H1 (cell line): ENCODE measurements around the gene HSD11B1L.

Experiments used
- BCL11A ChIP-seq, 2 experiments: IDR thresholded peaks; one replicate each; pipeline ENCODE4 v1.6.1; 2011; ENCODE audit warnings: low read depth in 2 of 2, low read length in 2 of 2, mild to moderate bottlenecking in 2 of 2
- CTCF ChIP-seq, 3 experiments: IDR thresholded peaks; 1 replicate in 2 of 3; 2 replicates in 1 of 3; pipeline versions ENCODE4 v1.5.1 to v1.6.1; 2011; ENCODE audit warnings: low read length in 3 of 3, mild to moderate bottlenecking in 3 of 3, inconsistent platforms in 2 of 3, low read depth in 1 of 3, moderate library complexity in 1 of 3; ENCODE audit not compliant: insufficient read depth in 1 of 3; ENCODE audit errors: control extremely low read depth in 1 of 3
- SP1 ChIP-seq: IDR thresholded peaks from 2 replicates; pipeline ENCODE4 v1.6.1; 2011; ENCODE audit warnings: low read depth, low read length

- TF ChIP-seq BCL11A (IDR thresholded peaks at IDR 0.05; ENCODE audit: low read depth in 2 of 2, low read length in 2 of 2) (no peak), CTCF (IDR thresholded peaks at IDR 0.05; ENCODE audit: control extremely low read depth in 1 of 3, insufficient read depth in 1 of 3, low read depth in 1 of 3, low read length in 3 of 3) (no peak), SP1 (no peak)
These were observed 46.7 kb downstream of the HSD11B1L start for GRCh38 chr19:5727453-5728050.
